22Rv1 (cell line): Measurements from ENCODE around the gene CNR2.
"Not testable (repeated sequence)": the region's sequence is repeated elsewhere in the genome, so short reads cannot be mapped to it uniquely, and the experiment has no call there.

Experiments used
- ZFX ChIP-seq: fragments of 450-650 bp; IDR thresholded peaks from 2 replicates; pipeline ENCODE4 v1.6.1; 2017; ENCODE audit warnings: antibody characterized with exemption, borderline replicate concordance
- TF ChIP-seq, protein P1 (sequence below): fragments of 450-650 bp; IDR thresholded peaks from 2 replicates; pipeline ENCODE4 v1.5.1; 2017; ENCODE audit warnings: mild to moderate bottlenecking

DNA sequence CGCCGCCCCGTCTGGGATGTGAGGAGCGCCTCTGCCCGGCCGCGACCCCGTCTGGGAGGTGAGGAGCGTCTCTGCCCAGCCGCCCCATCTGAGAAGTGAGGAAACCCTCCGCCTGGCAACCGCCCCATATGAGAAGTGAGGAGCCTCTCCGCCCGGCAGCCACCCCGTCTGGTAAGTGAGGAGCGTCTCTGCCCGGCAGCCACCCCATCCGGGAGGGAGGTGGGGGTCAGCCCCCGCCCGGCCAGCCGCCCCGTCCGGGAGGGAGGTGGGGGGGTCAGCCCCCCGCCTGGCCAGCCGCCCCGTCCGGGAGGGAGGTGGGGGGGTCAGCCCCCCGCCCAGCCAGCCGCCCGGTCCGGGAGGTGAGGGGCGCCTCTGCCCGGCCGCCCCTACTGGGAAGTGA is 60.0 kb downstream of the CNR2 start:
- TF ChIP-seq, protein P1, sequence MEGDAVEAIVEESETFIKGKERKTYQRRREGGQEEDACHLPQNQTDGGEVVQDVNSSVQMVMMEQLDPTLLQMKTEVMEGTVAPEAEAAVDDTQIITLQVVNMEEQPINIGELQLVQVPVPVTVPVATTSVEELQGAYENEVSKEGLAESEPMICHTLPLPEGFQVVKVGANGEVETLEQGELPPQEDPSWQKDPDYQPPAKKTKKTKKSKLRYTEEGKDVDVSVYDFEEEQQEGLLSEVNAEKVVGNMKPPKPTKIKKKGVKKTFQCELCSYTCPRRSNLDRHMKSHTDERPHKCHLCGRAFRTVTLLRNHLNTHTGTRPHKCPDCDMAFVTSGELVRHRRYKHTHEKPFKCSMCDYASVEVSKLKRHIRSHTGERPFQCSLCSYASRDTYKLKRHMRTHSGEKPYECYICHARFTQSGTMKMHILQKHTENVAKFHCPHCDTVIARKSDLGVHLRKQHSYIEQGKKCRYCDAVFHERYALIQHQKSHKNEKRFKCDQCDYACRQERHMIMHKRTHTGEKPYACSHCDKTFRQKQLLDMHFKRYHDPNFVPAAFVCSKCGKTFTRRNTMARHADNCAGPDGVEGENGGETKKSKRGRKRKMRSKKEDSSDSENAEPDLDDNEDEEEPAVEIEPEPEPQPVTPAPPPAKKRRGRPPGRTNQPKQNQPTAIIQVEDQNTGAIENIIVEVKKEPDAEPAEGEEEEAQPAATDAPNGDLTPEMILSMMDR = not testable (repeated sequence)
- not testable (repeated sequence) for TF ChIP-seq ZFX
